ENCODE results near the gene WNT9A.

Gene WNT9A

DNA sequence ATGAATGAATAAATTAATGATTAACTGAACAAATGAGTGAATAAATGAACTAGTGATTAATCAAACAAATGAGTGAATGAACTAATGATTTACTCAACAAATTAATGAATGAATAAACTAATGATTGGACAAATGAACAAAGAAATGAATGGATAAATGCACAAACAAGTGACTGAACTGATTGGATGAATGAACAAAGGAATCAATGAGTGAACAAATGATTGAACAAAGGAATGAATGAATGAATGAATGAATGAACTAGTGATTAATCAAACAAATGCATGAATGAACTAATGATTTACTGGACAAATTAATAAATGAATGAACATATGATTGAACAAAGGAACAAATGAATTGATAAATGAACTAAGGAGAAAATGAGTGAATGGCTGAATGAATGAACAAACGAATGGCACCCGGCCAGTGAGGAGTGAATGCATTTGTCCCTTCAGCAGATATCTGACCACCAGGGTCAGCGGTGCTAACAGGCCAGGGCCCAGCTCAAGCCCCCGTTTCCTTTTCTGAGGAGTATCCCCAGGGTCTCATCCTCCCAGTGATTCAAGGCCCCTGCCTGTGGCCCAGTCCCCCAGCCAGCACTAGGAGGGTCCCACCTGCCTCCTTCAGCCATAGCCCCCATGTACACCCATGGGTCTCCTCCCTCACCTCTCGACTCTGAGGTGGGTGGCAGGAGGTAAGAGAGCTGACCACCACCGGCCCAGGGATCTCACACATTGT is 49.9 kb downstream of the WNT9A start:
- DNase-seq (ENCODE audit: low spot score), result no peak

DNA sequence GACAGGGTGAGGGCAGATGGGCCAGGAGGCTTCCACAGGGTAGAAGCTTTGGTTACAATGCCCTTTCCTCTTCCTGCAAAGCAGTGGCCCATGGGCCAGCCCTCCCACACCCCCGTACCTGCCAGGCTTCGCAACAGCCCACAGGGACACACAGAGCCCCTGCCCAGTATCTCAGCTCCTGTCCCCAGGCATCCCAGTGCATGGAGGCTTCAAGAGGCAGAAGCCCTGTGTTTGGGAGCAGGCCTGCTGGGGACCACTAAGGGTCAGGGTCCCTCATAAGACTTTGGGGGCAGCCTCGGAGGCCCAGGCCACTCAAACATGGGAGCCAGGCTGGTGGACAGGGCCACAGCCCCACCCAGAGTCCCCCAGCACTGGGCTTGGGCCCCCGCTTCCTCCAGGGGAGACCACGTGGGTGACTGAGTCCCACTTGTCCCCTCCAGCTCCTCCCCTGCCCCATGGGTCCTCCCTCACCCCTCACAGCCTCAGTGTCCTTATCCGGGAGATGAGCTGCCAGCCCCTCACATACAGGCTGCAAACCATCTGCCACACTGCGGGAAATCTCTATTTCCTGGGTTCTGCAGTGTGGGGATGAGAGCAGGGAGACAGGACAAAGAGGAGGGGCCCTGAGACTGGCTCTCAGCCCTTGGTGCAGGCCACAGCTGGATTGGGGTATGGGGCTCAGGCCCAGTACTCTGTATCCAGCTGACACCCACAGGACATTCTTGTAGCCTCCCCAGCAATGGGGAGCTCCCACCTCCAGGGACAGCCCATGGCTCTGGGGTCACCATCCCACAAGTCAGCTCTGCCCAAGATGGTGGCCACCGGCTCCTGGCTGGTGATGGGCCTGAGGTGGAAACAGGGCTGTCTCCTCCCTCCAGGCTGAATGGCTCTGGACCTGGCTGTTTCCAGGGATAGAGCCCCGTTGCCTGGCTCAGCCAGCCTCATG is 50.7 kb downstream of the WNT9A start:
- no peak for DNase-seq (ENCODE audit: low spot score)

DNA sequence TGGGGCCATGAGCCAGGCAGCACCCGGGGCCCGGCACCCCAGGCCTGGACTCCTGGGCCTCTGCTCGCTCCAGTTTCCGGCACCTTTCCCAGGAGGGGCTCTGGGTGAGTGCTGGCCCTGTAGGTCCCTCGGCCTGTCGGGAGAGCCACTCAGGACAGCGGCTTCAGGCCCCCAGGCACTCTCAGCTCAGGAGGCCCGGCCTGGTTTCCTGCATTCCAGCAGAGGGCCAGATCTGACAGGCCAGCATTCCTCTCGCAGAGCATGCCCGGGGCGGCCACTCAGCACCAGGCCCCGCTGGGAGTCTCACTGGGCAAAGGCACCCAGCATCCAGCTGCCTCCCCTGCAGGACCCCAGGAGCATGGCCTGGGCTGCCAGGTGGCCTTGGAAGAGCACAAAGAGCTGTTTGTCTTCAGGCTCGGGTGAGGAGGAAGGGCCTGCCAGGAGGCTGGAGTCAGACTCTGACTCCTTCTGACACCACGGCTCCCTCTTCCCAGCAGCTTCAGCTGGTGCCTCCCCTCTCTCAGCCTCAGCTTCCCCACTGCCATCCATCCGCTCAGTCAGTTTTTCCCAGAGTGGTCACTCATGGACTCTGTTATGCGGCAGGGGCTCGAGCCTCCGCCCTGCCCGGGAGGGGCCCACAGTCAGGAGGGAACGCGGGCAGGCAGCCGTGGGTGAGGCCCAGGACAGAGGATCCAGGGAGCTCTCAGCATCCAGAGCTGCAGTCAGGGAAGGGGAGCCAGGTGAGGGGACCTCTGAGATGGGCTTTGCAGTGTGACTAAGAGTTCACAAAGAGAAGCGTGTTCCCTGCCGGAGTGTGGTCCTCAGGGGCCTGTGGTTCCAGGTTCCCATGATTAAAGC is 51.7 kb downstream of the WNT9A start:
- DNase-seq (ENCODE audit: low spot score), result no peak

DNA sequence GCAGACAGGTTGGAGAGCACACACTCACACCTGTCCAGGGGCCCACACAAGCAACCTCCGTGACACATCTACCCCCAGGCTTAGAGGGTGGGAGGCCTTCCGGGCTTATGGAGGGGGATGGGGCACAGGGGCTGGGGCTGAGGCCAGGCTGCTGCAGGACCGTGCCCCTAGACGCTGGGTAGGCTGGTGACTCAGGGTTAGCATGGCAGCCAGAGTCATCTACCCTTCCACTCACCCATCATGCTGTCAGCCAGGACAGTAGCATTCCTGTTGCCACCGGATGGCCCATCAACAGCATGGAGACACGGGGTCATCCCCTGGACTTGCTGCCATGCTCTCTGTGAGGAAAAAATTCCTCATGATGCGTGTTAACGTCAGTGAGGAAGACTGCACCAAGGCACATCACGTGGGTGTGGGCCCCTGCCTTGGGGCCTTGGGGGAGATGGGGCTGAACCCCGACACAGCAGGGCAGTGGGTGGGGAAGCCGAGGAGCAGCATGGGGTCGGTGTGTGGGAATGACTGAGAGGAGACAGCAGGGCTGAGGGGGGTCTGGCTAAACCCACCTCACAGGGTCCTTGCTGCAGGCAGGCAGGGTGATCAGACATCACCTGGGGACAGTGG is 52.8 kb downstream of the WNT9A start:
- DNase-seq (ENCODE audit: low spot score), result no peak

DNA sequence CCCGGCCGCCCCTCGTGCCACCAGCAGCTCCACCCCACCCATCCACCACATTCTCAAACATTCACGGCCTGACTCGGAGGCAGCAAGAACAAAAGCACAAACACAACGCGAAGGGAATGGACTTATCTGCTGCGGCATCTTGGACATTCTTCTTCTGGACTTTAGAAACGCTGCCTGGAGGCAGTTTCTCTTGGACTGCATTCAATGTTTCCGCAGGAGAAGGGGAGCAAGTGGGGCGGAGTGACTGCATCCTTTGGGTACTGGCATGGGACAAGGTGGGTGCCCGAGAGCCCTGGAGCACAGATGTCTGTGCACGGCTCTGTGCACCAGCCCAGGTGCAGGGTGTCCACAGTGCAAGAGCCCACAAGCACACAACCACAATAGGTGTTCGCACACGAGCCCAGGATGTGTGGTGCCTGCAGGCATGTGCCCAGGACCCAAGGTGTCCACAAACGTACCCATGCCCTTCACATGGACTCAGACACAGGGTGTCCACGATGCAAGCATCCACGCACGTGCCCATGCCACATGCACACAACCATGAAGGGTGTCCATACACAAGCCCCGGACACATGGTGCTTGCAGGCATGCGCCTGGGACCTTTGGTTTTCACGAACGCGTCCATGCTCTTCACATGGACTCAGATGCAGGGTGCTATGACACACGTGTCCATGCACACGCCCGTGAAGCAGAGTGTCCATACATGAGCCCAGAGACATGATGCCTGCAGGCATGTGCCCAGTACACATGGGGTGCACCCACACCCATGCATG is 53.6 kb downstream of the WNT9A start:
- DNase-seq (ENCODE audit: low spot score), result no peak

DNA sequence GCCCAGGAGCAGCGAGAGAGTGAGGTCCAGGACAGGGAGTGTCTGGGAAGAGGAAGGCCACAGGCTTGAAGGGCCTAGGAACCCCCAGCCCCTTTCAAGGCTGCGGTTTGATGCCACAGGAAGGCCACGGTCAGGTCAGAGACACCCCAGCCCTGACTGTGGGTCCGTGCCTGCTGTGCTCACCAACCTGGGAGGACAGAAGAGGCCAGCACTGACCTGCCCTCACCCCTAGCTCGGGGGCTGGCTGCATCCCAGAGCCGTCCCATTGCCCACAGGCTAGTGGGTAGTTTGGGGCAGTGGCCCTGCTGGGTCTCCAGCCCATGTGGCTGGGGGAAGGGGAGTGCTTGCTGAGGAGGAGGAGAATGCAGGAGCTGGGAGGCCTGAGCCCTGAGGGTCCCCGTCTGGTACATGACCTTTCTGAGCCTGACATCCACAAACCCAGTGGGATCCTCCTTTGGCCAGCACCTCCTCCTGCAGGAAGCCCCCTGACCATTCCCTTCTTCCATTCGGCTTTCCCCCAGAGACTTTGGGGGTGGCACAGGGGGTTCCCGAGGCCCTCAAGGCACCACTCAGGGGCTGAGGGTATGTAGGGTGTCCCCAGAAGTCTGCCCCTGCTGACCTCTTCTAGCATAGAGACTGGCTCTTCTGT is 54.3 kb downstream of the WNT9A start:
- no peak for DNase-seq (ENCODE audit: low spot score)

DNA sequence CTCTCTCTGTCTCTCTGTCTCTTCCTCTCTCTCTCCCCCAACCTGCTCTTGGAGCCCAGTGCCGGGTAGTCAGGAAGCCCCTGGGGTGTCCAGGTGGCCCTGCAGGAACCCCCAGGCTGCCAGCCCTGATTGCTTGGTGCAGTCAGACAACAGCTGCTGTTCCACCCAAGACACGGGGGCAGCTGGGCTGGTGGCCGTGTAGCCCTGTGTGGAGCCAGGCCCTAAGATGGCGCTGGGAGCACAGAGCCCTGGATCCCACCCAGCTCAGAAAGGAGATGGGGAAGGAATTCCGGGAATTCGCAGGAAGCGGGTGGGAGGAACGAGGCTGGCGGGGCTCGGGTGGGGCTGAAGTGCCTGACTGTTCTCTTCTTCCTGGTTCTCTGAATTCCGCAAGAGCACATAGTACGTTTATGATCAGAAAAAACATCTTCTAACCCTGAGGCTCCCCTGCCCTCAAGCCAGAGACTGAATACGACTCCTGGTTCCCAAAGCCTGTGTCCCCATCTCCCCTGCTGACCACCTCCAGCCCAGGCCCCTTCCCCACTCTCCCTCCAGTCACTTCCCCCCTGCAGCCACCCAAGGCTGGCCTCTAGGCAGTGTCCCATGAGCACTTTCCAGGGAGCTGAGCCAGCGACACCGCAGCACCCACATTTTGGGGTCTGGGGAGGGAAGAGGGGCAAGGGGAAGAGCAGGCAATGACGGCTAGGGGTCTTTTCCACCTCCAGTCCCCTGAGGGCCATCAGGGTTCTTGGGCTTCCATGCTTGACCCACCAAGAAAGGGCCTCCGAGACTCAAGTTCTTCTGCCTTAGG is 55.0 kb downstream of the WNT9A start:
- DNase-seq (ENCODE audit: low spot score), result no peak

DNA sequence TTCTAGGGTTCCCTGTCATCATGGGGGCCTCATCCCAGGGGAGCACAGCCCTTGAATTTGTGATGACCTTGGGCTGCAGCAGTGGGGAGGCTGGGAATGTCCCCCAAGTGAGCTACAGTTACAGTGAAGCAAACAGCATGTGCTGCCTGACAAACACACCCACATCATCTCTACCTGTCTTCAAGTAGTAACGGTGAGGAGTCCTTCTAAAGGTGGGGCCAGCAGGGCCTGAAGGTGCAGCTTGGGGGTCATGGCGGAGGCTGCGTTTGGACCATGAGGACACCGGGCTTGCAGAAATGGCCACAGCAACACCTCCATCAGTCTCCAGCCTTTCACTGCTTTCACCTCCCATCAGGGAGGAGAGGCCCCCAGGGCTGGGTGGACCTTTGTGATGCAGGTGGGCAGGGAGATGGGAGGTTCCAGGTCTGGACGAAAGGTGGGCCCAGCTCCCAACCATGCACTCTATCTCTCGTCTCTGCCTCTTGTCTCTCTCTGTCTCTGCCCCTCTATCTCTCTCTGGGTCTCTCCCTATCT is 55.7 kb downstream of the WNT9A start:
- DNase-seq (ENCODE audit: low spot score), result no peak

DNA sequence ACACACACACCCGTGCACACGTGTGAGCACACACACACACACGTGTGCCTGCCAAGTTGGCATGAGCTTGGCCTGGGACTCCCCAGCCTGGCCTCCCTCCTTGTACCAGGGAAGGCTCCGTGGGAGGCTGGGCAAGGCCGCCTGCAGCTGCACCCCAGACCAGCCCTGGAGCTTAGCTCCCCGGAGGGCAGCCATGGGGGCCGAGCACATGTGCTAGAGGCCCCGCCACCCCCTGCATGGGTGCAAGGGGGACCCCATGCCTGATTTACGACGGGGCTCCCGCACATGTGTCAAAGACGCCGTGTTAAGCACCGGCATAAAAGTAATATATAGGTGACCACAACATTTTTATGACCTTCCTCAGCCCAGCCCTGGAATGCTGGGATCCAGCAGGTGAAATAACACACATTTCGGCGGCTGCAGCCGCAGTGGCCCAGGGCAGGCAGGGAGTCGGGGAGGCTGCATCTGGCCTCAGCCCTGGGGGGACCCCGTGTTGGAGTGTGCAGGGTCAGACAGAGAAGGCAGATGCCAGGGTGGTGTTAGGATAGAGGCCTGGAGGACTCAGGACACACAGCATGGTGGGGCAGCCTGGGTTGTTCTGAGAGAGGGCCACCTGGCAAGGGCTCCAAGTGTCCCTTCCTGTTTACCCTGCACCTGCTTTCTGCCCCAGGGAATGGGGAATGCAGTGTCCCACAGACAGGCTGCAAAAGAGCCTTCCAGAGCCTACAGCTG is 56.3 kb downstream of the WNT9A start:
- no peak for DNase-seq (ENCODE audit: low spot score)

DNA sequence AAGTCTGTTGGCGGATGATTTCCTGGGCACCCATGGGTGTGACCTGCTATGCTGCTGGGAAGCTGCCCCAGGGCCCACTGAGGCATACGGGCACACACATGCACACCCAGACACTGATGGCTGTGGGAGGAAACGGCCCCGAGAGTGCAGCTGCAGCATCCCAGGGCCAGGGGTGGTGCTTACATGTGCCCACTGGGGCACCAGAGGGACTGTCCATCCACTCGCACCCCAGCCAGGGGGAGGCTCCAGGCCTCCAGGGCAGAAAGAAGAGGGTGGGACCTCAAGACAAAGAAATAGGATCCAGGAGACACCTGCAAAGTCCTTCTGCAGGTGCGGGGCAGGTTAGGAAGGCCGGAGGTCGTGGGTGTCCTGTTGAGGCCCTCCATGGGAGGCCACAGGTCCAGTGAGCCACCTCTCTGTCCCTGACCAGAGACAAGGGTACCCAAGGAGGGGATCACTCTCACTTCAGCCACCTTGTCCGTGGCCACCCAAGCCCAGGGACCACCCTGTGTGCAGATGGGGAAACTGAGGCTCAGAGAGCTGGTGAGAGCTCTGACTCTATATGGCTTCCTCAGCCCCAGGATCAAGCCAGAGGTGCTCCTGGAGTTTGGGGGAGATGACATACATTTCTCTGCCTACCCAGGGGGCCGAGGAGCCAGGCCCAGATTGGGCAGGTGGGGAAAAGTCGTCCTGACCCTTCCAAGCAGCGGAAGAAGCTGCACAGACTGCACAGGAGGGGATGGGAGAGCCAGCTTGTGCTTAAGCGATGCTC is 57.1 kb downstream of the WNT9A start:
- no peak for DNase-seq (ENCODE audit: low spot score)

DNA sequence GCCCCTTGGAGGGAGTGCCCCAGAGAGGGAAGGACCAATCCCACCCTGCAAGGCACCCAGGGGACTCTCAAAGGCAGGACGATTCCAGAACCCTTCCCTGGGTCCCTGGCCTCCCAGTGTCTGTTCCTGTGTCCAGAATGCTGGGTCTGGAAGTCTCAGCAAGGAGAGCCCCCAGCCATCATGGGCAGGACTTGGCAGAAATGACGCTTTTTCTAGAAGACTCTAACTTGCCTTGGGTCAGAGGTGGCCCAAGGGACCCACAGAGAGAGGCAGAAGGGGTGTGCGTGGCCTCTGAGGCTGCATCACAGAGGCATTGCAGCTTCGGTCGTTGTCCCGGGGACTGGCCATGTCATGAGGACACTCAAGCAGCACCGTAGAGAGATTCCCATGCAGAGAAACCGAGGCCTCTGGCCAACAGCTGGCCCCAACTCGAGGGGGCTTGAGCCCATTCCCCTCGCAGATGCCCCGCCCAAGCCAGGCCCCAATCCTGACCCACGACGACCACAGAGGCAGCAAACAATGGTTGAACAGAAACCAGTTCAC is 57.8 kb downstream of the WNT9A start:
- DNase-seq (ENCODE audit: low spot score), result no peak

DNA sequence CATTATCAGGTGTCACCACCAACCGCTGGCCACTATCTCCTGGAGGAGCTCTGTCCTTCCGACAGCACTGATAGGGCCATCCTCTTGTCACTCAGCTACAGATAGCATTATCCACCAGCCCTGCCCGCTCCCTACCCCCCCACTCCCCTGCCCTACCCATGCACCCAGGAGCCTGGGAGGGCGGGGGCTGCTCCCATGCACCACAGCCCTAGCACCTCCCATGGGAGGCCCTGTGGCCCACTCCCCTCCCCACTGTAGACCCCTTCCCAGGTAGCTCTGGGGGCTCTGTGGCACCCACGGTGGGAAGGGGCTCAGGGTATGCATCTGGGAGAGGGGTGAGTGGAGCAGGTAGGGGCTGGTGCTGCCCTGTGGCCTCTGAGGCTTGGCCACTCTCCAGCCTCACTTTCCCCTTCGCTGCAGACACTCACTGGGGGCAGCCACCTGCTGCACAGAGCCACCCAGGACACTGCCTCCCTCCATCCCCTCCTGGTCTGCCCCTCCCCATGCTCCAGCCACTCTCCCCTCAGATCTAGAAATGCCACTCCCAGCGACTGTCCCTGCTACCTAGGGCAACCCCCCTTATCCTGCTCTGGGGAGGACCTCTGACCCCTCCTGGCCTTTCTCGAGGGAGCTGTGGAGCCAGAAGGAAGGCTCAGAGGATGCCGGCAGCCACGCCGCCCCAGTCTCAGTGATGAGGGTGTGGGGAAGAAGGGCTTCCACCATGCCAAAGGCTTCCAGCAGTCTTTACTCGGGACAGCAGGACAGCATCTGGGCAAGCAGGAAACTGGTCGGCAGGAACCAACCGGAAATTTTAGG is 58.5 kb downstream of the WNT9A start:
- DNase-seq (ENCODE audit: low spot score), result no peak

DNA sequence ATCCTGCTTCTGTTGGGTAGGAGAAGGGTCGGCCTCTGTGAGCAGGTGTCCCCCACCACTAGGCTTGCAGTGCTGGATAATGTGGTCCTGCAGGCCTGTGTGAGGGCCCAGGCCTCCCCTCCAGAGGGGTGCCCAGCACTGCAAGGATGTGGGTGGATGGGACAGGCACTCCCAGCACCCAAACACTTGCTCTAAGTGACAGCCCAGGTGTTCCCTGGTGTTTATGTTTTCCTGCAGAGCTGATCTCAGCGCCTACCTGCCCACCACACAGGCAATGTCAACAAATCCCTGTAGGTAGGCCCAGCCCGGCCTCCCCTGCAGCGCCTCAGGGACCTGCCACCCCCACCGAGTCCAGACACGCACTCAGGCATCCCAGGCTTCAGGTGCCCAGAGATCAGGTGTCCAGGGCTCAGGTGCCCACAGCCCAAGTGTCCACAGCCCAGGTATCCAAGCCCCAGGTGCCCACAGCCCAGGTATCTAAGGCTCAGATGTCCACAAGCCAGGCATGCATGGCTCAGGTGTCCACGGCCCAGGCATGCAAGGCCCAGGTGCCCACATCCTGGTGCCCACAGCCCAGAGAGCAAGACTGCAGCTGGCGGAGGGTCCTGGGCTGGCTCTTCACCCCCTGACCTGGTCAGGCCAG is 59.2 kb downstream of the WNT9A start:
- DNase-seq (ENCODE audit: low spot score), result no peak

DNA sequence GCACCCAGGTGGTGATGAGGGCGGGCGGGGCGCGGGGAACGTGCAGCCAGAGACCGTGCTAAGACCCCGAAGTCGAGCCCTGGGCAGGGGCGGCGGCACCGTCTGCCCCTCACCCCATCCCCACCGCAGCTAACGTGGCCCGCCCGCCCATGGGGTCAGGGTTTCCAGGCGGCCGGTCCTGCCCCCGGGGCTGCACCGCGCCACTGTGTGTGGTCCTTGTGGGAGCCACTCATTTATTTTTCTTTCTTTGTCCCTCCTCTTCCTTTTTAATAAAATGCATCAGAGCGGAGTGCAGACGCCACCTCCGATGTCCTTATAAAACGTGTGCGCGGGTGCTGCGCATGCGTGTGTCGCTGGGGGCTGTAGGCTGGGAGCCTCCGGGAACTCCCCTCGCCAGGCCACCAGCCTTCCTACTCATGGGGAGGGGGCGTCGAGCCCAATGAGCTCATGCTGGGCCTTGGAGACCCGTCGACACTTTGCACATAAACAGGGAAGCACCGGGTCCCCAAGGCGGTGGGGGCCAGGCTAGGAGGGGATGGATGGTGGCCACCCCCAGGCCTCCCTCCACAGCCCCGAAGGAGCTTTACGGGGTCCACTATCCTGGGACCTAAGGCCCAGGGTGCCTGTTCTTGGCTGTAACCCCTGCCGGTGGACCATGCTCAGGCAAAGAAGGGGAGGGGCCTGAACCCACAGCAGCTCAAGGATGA is 59.9 kb downstream of the WNT9A start:
- DNase-seq (ENCODE audit: low spot score), result peak; percentile 53

DNA sequence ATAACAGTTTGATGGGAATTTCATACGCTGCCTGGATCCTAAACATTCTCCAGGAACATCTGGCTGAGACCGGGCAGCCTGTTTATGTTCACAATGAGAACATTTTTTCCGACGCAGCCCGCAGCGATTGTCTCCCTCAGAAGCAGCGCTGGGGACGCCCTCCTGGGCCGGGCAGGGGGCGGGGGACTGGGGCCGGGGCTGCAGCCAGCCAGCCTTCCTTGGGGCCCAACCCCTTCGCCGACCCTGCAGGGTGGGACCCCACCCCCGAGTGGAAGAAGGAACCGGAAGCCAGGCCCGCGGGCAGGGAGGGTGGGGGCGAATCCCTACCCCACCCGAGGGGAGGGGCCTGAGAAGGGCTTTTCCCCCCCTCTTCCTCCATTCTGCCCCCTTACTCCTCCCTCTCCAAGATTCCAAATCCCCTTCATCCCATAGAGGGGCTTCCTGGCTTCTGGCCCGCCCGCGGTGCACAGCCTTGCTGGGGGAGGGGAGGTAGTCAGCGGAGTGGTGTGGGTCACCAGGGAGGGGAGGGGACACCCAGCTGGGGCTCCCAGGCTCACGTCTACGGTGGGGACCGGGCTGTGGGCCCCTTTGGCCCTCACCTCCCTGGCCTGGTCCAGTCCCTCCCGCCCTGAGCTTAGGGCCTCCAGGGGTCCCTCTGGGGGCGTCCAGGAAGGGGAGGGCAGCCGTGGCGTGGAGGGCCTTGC is 60.6 kb downstream of the WNT9A start:
- DNase-seq (ENCODE audit: low spot score), result peak; percentile 57

Measured in AG20443 (cell line).